ENCODE data around the gene CORIN.
"Not testable (repeated sequence)": the region's sequence is repeated elsewhere in the genome, so short reads cannot be mapped to it uniquely, and the experiment has no call there.

Gene CORIN

GRCh38 chr4:47561331-47561730 lies 276.5 kb downstream of the CORIN start:
- no peak overlapping the region for H2BK15ac ChIP-seq (replicated peaks; ENCODE audit: low read depth)
- no peak overlapping the region for H4K5ac ChIP-seq (ENCODE audit: low read length)
- H3K27me3 ChIP-seq (ENCODE audit: insufficient read depth, low read length, poor library complexity), result no peaks in the 10 kb centered on the region
- no peak for DNase-seq
- no peaks in the 10 kb centered on the region for H3K4me1 ChIP-seq (ENCODE audit: control insufficient read depth, low read depth, low read length)
- H3K4ac ChIP-seq (ENCODE audit: low read depth, low read length), result no peak overlapping the region
- H4K8ac ChIP-seq (ENCODE audit: low read depth, low read length), result no peak overlapping the region
- no peaks in the 10 kb centered on the region for H3K79me2 ChIP-seq (ENCODE audit: control insufficient read depth, insufficient read depth, low read length)
- no peak overlapping the region for H3K23ac ChIP-seq (ENCODE audit: low read length)
- no peak overlapping the region for H2AK5ac ChIP-seq (ENCODE audit: low read length)
- no peak overlapping the region for H2BK120ac ChIP-seq (ENCODE audit: low read depth, low read length)
- H3K9ac ChIP-seq (ENCODE audit: low read length), result no peak overlapping the region
- H3K79me1 ChIP-seq (ENCODE audit: low read length), result no peaks in the 10 kb centered on the region
- no peak overlapping the region for H3K56ac ChIP-seq (ENCODE audit: low read length)
- H3K36me3 ChIP-seq (ENCODE audit: control insufficient read depth, insufficient read depth, low read length), result no peaks in the 10 kb centered on the region
- no peak overlapping the region for H3K18ac ChIP-seq (ENCODE audit: low read length)
- no peak overlapping the region for H3K4me3 ChIP-seq (ENCODE audit: low read length)
- H3K27ac ChIP-seq (ENCODE audit: low read depth, low read length), result no peak overlapping the region
- WGBS (ENCODE audit: extremely low coverage, insufficient coverage, low lambda C conversion rate), result no CpG with 5 or more reads among the region's 1 CpG
- H3K4me2 ChIP-seq (ENCODE audit: low read length), result no peak overlapping the region
- H2BK5ac ChIP-seq (ENCODE audit: low read length), result no peak overlapping the region

GRCh38 chr4:47560682-47561081 lies 277.2 kb downstream of the CORIN start:
- Histone ChIP-seq H3K56ac (ENCODE audit: low read length) (no peak overlapping the region), H3K4ac (ENCODE audit: low read depth, low read length) (no peak overlapping the region), H3K36me3 (ENCODE audit: control insufficient read depth, insufficient read depth, low read length) (no peaks in the 10 kb centered on the region), H2BK15ac (replicated peaks; ENCODE audit: low read depth) (no peak overlapping the region), H3K9ac (ENCODE audit: low read length) (no peak overlapping the region), H2BK120ac (ENCODE audit: low read depth, low read length) (no peak overlapping the region), H3K18ac (ENCODE audit: low read length) (no peak overlapping the region), H4K5ac (ENCODE audit: low read length) (no peak overlapping the region), H3K27ac (ENCODE audit: low read depth, low read length) (no peak overlapping the region), H3K27me3 (ENCODE audit: insufficient read depth, low read length, poor library complexity) (no peaks in the 10 kb centered on the region), H3K4me3 (ENCODE audit: low read length) (no peak overlapping the region), H2BK5ac (ENCODE audit: low read length) (no peak overlapping the region), H3K4me2 (ENCODE audit: low read length) (no peak overlapping the region), H3K4me1 (ENCODE audit: control insufficient read depth, low read depth, low read length) (no peaks in the 10 kb centered on the region), H3K79me2 (ENCODE audit: control insufficient read depth, insufficient read depth, low read length) (no peaks in the 10 kb centered on the region), H3K79me1 (ENCODE audit: low read length) (no peaks in the 10 kb centered on the region), H4K8ac (ENCODE audit: low read depth, low read length) (no peak overlapping the region), H3K23ac (ENCODE audit: low read length) (no peak overlapping the region), H2AK5ac (ENCODE audit: low read length) (no peak overlapping the region)
- no peak for DNase-seq
- WGBS (ENCODE audit: extremely low coverage, insufficient coverage, low lambda C conversion rate), result no CpG with 5 or more reads among the region's 1 CpG

GRCh38 chr4:47557255-47557654 lies 280.6 kb downstream of the CORIN start:
- no peaks in the 10 kb centered on the region for H3K36me3 ChIP-seq (ENCODE audit: control insufficient read depth, insufficient read depth, low read length)
- no peak overlapping the region for H3K4me3 ChIP-seq (ENCODE audit: low read length)
- no peak overlapping the region for H2BK5ac ChIP-seq (ENCODE audit: low read length)
- no peak overlapping the region for H3K4ac ChIP-seq (ENCODE audit: low read depth, low read length)
- no peak for DNase-seq
- H2AK5ac ChIP-seq (ENCODE audit: low read length), result no peak overlapping the region
- H3K4me1 ChIP-seq (ENCODE audit: control insufficient read depth, low read depth, low read length), result no peaks in the 10 kb centered on the region
- H4K8ac ChIP-seq (ENCODE audit: low read depth, low read length), result no peak overlapping the region
- H3K27ac ChIP-seq (ENCODE audit: low read depth, low read length), result no peak overlapping the region
- H3K27me3 ChIP-seq (ENCODE audit: insufficient read depth, low read length, poor library complexity), result no peaks in the 10 kb centered on the region
- no peak overlapping the region for H3K18ac ChIP-seq (ENCODE audit: low read length)
- no CpG with 5 or more reads among the region's 2 CpGs for WGBS (ENCODE audit: extremely low coverage, insufficient coverage, low lambda C conversion rate)
- H3K79me1 ChIP-seq (ENCODE audit: low read length), result no peaks in the 10 kb centered on the region
- no peak overlapping the region for H3K4me2 ChIP-seq (ENCODE audit: low read length)
- H2BK15ac ChIP-seq (replicated peaks; ENCODE audit: low read depth), result no peak overlapping the region
- H3K9ac ChIP-seq (ENCODE audit: low read length), result no peak overlapping the region
- H4K5ac ChIP-seq (ENCODE audit: low read length), result no peak overlapping the region
- H3K79me2 ChIP-seq (ENCODE audit: control insufficient read depth, insufficient read depth, low read length), result no peaks in the 10 kb centered on the region
- H3K56ac ChIP-seq (ENCODE audit: low read length), result no peak overlapping the region
- no peak overlapping the region for H3K23ac ChIP-seq (ENCODE audit: low read length)
- H2BK120ac ChIP-seq (ENCODE audit: low read depth, low read length), result no peak overlapping the region

- H3K23ac ChIP-seq (ENCODE audit: low read length); DNase-seq; H2BK120ac ChIP-seq (ENCODE audit: low read depth, low read length): not testable (repeated sequence)
Observed at GRCh38 chr4:47555920-47556319, 281.9 kb downstream of the CORIN start.

GRCh38 chr4:47553329-47554125 lies 284.3 kb downstream of the CORIN start:
- Histone ChIP-seq H3K9ac (ENCODE audit: low read length) (no peak overlapping the region), H2AK5ac (ENCODE audit: low read length) (no peak overlapping the region), H2BK15ac (replicated peaks; ENCODE audit: low read depth) (no peak overlapping the region), H3K79me1 (ENCODE audit: low read length) (no peaks in the 10 kb centered on the region), H3K18ac (ENCODE audit: low read length) (no peak overlapping the region), H3K79me2 (ENCODE audit: control insufficient read depth, insufficient read depth, low read length) (no peaks in the 10 kb centered on the region), H3K27ac (ENCODE audit: low read depth, low read length) (no peak overlapping the region), H3K4me2 (ENCODE audit: low read length) (no peak overlapping the region), H2BK120ac (ENCODE audit: low read depth, low read length) (no peak overlapping the region), H3K23ac (ENCODE audit: low read length) (no peak overlapping the region), H3K4me1 (ENCODE audit: control insufficient read depth, low read depth, low read length) (no peaks in the 10 kb centered on the region), H4K5ac (ENCODE audit: low read length) (no peak overlapping the region), H3K27me3 (ENCODE audit: insufficient read depth, low read length, poor library complexity) (no peaks in the 10 kb centered on the region), H4K8ac (ENCODE audit: low read depth, low read length) (no peak overlapping the region), H3K36me3 (ENCODE audit: control insufficient read depth, insufficient read depth, low read length) (no peaks in the 10 kb centered on the region), H3K4ac (ENCODE audit: low read depth, low read length) (no peak overlapping the region), H3K4me3 (ENCODE audit: low read length) (no peak overlapping the region), H2BK5ac (ENCODE audit: low read length) (no peak overlapping the region), H3K56ac (ENCODE audit: low read length) (no peak overlapping the region)
- DNase-seq, result no peak
- WGBS (ENCODE audit: extremely low coverage, insufficient coverage, low lambda C conversion rate), result no CpG with 5 or more reads among the region's 2 CpGs

More at GRCh38 chr4:47555920-47556319, 281.9 kb downstream of the CORIN start:
- not testable (repeated sequence) for H2AK5ac ChIP-seq (ENCODE audit: low read length); H3K9ac ChIP-seq (ENCODE audit: low read length); H4K8ac ChIP-seq (ENCODE audit: low read depth, low read length); H2BK15ac ChIP-seq (replicated peaks; ENCODE audit: low read depth); H3K27ac ChIP-seq (ENCODE audit: low read depth, low read length); H4K5ac ChIP-seq (ENCODE audit: low read length); H3K27me3 ChIP-seq (ENCODE audit: insufficient read depth, low read length, poor library complexity); H3K18ac ChIP-seq (ENCODE audit: low read length); H2BK5ac ChIP-seq (ENCODE audit: low read length); H3K56ac ChIP-seq (ENCODE audit: low read length); H3K4me3 ChIP-seq (ENCODE audit: low read length); H3K4ac ChIP-seq (ENCODE audit: low read depth, low read length); H3K79me1 ChIP-seq (ENCODE audit: low read length); H3K4me1 ChIP-seq (ENCODE audit: control insufficient read depth, low read depth, low read length); H3K79me2 ChIP-seq (ENCODE audit: control insufficient read depth, insufficient read depth, low read length); H3K4me2 ChIP-seq (ENCODE audit: low read length); H3K36me3 ChIP-seq (ENCODE audit: control insufficient read depth, insufficient read depth, low read length)
- no CpG with 5 or more reads among the region's 3 CpGs for WGBS (ENCODE audit: extremely low coverage, insufficient coverage, low lambda C conversion rate)

GRCh38 chr4:47551682-47552081 lies 286.2 kb downstream of the CORIN start:
- no peaks in the 10 kb centered on the region for H3K79me2 ChIP-seq (ENCODE audit: control insufficient read depth, insufficient read depth, low read length)
- no peak overlapping the region for H3K4me2 ChIP-seq (ENCODE audit: low read length)
- H3K27ac ChIP-seq (ENCODE audit: low read depth, low read length), result no peak overlapping the region
- H3K23ac ChIP-seq (ENCODE audit: low read length), result no peak overlapping the region
- H3K56ac ChIP-seq (ENCODE audit: low read length), result no peak overlapping the region
- no peaks in the 10 kb centered on the region for H3K27me3 ChIP-seq (ENCODE audit: insufficient read depth, low read length, poor library complexity)
- H4K8ac ChIP-seq (ENCODE audit: low read depth, low read length), result no peak overlapping the region
- H2AK5ac ChIP-seq (ENCODE audit: low read length), result no peak overlapping the region
- no peak overlapping the region for H4K5ac ChIP-seq (ENCODE audit: low read length)
- H2BK15ac ChIP-seq (replicated peaks; ENCODE audit: low read depth), result no peak overlapping the region
- H2BK5ac ChIP-seq (ENCODE audit: low read length), result no peak overlapping the region
- no peaks in the 10 kb centered on the region for H3K36me3 ChIP-seq (ENCODE audit: control insufficient read depth, insufficient read depth, low read length)
- no peak overlapping the region for H3K18ac ChIP-seq (ENCODE audit: low read length)
- no peaks in the 10 kb centered on the region for H3K4me1 ChIP-seq (ENCODE audit: control insufficient read depth, low read depth, low read length)
- H3K4me3 ChIP-seq (ENCODE audit: low read length), result no peak overlapping the region
- no peak overlapping the region for H3K4ac ChIP-seq (ENCODE audit: low read depth, low read length)
- no peaks in the 10 kb centered on the region for H3K79me1 ChIP-seq (ENCODE audit: low read length)
- H3K9ac ChIP-seq (ENCODE audit: low read length), result no peak overlapping the region
- no peak overlapping the region for H2BK120ac ChIP-seq (ENCODE audit: low read depth, low read length)
- DNase-seq, result no peak
